Measurements from ENCODE around the gene NLGN3.

DNA sequence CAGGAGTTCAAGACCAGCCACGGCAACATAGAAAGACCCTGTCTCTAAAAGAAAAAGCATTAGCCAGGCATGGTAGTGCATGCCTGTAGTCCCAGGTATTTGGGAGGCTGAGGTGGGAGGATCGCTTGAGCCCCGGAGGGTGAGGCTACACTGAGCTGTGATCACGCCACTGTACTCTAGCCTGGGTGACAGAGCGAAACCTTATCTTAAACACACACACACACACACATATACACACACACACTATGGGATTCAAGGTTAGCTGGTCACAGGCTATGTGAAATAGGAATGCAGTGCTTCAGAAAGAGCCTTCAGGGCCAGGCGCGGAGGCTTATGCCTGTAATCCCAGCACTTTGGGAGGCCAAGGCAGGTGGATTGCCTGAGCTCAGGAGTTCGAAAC is 23.5 kb downstream of the NLGN3 start:
- TF ChIP-seq, protein P1, sequence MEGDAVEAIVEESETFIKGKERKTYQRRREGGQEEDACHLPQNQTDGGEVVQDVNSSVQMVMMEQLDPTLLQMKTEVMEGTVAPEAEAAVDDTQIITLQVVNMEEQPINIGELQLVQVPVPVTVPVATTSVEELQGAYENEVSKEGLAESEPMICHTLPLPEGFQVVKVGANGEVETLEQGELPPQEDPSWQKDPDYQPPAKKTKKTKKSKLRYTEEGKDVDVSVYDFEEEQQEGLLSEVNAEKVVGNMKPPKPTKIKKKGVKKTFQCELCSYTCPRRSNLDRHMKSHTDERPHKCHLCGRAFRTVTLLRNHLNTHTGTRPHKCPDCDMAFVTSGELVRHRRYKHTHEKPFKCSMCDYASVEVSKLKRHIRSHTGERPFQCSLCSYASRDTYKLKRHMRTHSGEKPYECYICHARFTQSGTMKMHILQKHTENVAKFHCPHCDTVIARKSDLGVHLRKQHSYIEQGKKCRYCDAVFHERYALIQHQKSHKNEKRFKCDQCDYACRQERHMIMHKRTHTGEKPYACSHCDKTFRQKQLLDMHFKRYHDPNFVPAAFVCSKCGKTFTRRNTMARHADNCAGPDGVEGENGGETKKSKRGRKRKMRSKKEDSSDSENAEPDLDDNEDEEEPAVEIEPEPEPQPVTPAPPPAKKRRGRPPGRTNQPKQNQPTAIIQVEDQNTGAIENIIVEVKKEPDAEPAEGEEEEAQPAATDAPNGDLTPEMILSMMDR (conservative IDR thresholded peaks at IDR 0.05 in 1 of 2, IDR thresholded peaks at IDR 0.05 in 1 of 2; ENCODE audit: extremely low read depth in 1 of 2, insufficient read depth in 1 of 2, low read depth in 1 of 2, low read length in 2 of 2), result no peak
- no peak for TF ChIP-seq EZH2 (IDR thresholded peaks at IDR 0.05; ENCODE audit: borderline replicate concordance, low read length)
